GM20431 (cell line): ENCODE measurements around the gene MED15.
"Not testable (repeated sequence)": the region's sequence is repeated elsewhere in the genome, so short reads cannot be mapped to it uniquely, and the experiment has no call there.

Experiments
- in situ Hi-C: fragments of 300-500 bp; cut with MseI, MboI; formaldehyde crosslinking; loops from one replicate; pipeline ENCODE4 v1.15.0; 2020; ENCODE audit warnings: low sequenced_read_pairs; ENCODE audit not compliant: unreplicated experiment

Gene MED15

DNA sequence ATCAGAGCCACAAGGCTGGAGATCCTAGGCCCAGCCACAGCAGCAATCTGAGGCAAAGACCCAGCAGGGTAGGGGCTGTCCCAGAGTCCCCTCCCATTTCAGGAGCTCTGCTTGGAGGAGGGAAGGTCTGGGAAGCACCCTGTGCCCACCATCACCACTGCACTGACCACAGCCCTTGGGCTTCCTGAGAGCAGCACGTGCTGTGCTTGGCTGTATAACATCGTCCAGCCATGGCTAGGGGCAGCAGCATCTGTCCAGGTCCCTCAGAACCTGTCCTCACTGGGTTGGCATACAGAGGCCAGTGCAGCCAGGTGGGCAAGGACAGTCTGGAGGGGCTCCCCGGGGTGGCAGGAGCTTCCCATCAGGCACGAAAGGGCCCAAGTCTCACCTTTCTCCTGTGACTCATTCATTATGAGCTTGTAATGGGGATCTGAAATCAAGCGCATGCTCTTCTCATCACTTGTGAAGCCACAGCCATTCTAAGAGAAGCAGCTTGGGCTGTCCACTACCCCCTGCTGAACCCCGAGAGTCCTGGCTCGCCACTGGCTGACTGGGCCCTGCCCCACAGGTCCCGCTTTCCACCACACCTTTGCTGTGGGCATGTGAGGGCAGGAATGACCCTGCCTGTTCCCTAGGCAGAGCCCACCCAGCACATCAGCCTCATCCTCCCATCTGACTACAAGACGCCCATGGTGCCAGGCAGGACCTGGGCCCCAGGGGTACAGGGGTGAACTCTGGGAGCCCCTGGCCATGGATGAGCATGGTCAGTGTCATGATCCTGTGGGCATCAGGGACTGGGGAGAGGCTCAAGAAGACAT lies 83.3 kb downstream of the MED15 start:
- in situ Hi-C loops, result no loop called here

DNA sequence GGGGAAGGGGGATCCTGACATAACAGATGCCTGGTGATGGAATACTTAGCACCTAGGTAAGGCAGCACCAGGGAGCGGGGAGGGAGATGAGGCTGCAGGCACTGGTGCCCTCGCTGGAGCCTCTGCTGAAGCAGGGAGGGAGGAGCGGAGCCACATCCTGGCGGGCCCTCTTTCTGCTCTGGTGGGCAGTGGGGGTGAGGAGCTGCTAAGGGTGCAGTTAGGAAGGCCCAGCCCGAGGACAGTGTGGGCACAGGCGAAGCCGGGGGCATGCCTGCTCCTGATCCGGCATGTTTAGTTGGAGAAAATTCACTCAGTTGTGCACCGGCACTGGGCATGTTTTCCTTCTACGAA lies 83.9 kb downstream of the MED15 start:
- in situ Hi-C loops, result no loop called here

DNA sequence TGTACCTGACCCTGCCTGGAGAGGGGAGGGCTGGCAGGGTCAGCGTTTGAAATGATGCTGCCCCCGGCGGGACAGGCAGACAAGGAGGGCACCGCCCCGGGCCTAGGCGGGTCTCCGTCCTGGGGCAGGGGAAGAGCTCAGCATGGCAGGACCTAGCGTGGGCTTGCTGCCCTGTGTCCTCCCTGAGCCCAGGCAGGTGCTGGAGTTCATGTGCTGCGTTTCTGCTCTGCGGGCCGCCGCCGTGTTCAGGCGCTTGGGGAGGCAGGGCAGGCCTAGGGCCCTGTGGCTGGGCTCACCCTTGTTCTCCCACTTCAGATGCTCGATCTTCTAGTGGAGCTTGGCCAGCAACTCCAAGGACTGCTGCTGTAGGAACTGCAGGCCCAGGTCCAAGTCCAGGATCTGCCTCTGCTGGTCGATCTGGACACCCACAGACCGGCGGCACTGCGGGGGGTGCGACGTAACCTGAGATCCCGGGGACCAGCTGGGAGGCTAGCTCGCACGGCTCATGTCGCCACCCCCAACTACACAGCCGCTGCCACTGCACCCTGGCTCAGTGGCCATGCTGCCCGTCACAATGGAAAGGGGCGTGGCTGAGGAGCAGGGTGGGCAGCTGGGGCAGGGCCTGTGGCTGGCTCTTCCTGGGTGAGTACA lies 84.4 kb downstream of the MED15 start:
- in situ Hi-C loops, result no loop called here

DNA sequence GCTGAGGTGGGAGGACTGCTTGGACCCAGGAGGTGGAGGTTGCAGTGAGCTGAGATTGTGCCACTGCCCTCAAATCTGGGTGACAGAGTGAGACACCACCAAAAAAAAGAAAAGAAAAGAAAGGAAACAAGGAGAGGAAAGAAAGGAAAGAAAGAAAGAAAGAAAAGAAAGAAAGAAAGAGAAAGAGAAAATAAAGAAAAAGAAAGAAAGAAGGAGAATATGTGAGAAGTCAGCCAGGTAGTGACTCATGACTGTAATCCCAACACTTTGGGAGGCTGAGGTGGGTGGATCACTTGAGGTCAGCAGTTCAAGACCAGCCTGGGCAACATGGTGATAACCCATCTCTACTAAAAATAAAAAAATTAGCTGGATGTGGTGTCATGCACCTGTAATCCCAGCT lies 86.6 kb downstream of the MED15 start:
- in situ Hi-C loops, result not testable (repeated sequence)

DNA sequence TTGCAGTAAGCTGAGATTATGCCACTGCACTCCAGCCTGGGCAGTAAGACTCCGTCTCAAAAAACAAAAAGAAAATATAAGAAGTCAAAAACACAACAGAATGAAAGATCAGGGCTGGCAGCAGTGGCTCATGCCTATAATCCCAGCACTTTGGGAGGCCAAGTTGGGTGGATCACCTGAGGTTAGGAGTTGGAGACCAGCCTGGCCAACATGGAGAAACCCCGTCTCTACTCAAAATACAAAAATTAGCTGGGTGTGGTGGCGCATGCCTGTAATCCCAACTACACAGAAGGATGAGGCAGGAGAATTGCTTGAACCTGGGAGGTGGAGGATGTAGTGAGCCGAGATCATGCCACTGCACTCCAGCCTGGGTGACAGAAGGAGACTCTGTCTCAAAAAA lies 87.1 kb downstream of the MED15 start:
- in situ Hi-C loops, result not testable (repeated sequence)

DNA sequence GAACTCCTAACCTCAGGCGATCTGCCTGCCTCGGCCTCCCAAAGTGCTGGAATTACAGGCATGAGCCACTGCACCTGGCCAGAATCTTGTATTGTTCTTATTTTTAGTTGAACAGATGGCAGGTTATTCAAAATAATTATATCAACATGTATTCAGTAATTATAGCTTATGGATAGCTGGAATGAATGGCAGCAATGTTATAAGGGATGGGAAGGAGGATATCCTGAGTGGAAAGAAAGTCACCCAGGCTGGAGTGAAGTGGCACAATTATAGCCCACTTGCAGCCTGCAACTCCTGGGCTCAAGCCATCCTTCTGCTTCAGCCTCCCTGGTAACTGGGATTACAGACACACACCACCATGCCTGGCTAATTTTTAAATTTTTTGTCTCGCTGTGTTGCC lies 88.1 kb downstream of the MED15 start:
- in situ Hi-C loops, result no loop called here

DNA sequence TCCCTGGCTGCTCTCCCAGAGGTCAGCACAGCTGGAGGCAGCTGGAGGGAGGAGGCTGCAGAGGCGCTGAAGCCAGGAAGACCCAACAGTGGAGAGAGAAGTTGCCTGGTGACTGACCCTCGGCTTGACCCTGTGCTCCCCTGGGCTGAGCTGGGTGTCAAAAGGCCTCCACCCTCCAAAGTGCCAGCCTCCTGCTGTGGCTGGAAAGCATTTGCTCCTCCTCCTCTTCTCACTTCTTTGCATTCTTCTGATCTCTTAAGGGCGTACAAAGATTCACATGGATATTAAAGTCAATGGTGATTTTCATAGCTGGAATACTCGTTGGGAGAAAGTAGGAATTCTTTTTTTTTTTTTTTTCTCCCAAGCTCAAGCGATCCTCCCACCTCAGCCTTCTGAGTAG lies 91.7 kb downstream of the MED15 start:
- in situ Hi-C loops, result no loop called here

DNA sequence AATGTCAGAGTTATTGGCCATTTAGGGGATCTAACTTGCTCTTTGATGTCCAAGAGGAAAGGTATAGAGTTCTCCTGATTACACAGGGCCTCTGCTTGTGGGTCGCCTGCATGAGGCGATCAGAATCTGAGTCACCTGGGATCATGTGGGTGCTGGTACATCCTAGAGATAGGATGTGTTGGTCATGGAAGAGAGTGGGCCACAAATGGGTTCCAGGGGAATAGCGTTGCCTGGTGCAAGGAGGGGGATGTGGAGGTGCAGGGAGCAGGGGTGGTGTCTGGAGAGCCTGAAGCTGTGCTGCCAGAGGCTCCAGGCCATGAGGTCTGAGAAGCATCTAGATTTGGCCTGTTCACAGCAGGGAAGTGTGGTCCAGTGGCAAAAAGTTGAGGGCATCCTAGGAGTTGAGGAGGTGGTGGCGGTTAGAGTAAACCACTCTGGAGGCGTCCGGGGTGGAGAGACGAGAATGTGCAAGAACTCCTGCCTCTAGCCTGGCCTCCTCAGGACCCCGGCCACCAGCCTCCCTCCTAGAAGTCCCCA lies 92.8 kb downstream of the MED15 start:
- in situ Hi-C loops, result no loop called here

DNA sequence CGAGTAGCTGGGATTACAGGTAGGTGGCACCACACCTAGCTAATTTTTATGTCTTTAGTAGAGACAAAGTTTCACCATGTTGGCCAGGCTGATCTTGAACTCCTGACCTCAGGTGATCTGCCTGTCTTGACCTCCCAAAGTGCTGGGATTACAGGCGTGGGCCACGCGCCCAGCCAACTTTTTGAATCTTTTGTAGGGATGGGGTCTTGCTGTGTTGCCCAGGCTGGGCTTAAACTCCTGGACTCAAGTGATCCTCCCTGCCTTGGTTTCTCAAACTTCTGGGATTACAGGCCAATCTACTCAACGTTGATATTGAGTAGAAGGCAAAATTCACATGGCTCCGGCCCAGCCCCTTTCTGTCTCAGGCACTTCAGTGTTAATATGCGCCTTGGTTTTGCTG lies 93.9 kb downstream of the MED15 start:
- in situ Hi-C loops, result no loop called here

DNA sequence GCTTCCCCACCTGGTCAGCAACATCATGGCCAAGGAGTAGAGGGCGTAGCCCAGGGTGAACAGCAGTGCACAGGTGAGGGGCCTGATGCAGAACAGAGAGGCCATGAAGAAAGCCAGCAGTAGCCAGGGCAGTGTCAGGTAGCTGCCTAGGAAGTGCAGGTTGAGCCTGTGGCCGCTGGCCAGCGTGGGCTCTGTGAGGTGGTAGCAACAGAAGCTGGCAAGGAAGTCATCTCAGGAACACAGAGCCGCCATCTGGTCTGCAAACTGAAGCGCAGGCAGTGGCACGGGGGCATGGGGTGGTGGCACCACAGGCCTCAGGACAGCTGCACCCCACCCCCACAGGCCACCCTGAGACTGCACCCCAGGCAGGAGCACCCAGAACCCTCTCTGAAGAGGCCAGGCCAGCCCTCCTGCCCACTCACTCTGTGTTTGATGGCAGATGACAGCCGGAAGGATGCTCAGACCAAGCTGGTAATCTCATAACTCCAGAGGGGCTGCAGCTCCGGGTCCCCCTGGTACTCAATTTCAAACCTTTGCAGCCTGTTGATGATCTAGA lies 95.3 kb downstream of the MED15 start:
- in situ Hi-C loops, result no loop called here

DNA sequence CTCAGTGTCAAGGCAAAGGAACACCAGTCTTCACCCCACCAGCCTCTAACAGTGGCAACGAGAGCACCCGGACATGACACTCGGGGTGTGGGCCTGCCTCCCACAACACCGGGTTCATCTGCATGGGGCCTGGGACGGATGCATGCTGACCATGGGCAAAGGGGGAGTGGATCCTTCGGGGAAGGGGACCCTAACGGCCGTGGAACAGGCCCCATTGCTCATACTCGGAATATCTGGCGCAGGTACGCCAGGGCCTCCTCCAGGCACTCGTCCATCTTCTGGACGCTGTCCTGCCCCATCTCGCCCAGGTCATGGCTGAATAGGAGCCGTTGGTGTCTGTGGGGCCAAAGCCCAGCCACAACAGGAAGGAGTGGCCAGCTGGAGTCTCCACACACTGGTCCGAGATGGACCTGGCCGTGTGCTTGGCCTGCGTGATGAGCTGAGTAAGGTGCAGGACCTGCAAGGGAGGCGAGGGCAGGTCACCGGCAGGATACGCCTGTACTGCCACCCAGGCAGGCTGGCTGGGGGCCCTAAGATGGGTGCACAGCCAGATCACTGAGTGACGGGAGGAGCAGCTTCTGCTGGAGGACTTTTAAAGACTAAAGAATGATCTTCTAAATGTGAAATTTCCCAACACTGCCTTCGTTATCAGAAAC lies 96.8 kb downstream of the MED15 start:
- in situ Hi-C loops, result no loop called here

DNA sequence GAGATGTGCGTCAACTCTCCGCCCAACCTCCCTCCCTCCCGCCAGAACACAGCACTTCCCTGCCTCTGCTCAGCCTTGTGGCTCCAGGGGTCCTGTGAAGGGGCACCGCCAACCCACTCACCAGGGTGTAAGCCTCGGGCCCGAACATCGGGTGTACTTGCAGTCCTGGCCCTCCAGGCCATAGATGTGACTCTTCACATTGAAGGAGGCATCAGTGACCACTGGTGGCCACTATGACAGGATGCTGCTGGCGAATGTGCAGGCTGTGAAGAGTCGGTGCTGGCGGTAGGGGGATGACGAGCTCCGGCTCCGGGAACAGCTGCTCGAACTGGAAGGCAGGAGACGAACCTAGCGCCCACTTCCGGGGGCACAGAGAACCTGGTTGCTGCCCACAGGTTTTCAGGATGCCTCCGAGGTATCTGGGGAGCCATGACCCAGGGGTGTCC lies 97.4 kb downstream of the MED15 start:
- in situ Hi-C loops, result no loop called here

DNA sequence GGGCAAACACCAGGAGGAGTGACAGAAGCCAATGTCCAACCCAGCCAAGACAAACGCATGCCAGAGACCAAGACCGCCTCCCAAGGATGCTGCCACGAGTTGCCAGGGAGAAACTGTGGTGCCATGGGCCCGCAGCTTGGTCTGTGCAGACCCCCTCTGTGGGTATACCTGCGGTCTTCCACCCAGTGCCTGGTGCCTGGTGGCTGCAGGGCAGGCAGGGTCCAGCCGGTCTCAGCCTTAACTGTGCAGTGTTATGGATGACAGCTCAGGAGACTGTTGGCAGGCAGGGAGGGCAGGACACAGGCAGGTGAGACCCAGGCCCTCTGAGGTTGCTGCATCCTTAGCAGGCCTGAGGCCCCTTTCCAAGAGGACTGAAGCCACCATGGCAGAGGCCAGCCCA lies 97.9 kb downstream of the MED15 start:
- in situ Hi-C loops, result no loop called here

DNA sequence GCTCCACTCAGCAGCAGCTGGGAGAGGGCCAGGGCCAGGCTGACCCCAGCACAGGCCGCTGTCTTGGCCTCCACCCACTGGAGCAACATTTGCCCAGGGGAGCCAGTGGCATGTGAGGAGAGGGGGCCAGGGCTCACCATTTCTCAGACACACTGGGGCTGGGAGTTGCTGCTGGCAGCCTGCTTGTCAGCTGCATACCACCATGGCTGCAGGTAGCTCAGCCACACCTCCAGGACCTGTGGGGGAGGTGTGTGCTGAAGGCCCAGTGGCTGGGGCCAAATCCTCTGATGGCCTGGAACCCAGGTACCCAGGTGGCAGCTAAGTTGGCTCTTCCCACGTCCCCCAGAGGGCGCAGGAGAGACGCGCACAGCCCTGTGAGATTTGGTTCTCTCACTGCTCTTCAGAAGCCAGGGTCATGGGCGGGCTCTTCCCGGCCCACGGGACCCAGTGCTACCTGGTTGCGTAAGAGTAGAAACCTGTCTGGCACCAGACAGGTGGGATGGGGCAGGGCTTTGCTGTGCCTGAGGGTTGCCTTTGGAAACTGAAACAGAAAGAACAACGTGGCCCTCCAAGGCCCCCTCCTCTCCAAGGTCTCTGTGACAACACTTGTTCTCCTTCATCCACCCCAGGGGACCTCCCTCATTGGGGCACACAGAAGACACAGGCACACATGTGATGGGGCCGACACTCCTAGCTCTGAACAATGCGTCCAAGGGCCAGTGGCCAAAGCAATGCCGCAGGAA lies 98.8 kb downstream of the MED15 start:
- in situ Hi-C loops, result no loop called here

DNA sequence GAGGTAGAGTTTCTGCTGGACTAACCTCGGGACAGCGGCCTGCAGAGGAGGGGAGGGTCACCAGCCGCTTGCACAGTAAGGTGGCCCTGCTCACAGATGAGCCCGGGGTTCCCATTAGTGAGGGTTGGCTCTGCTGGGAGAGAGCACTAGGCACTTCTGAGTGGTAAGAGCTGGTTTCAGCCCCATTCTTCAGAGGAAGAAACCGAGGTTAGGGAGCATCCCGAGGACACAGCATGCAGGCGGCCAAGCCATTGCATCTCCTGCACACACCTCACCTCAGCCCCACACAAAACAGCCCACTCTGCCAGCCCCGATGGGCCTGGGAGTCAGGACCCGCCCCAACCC lies 99.3 kb downstream of the MED15 start:
- in situ Hi-C loops, result no loop called here

DNA sequence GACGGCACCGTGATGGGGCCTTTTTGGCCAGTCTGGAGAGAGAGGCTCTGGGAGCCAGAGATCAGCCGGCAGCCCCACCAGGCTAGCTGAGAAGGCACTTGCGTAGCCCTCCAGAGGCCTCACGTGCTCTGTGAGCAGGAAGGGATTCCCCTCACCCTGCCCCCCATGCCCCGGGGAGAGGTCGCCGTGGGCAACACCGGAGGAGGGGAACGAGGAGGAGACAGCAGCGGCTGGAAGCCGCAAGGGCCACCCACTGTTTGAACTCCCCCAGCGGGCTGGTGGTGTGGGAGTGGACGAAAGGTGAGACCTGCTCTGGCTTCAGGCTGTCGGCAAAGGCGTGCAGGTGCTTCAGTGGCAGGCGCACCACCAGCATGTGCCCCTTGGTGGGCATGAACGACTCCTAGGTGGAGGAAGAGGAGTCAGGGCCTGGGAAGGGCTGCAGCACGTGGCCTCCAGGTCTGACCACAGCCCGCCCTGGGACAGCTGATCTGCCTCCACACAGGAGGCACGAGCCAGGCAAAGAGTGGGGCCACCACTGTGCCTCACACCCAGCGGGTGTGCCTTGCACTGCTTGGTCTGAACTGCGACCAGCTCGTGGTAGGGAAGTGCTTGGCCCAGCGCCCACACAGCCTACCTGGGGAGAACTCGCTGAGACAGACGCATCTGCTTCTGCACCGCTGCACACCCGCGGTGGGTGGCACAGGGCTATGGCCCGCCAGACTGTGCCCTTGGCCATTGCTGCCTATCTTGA lies 99.9 kb downstream of the MED15 start:
- in situ Hi-C loops, result no loop called here

DNA sequence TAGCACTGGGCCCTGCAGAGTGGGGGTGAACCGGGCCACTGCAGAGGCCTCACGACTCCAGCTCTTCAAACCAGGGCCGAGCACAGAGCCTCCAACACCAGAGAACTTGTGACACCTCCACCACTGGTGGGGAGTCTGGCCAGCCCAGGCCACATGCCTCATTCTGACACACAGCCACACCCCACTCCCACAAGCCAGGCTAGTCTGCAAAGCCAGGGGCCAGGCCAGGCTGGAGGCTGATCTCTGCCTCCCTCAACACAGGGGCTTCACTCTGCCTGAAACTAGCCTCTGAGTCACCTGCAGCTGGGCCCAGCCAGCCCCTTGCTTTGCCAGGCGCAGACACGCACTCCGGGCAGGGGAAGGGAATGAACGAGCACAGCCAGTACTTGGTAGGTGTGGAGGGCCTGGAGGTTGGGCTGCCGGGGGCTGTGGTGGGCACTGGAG lies 102.9 kb downstream of the MED15 start:
- in situ Hi-C loops, result no loop called here

DNA sequence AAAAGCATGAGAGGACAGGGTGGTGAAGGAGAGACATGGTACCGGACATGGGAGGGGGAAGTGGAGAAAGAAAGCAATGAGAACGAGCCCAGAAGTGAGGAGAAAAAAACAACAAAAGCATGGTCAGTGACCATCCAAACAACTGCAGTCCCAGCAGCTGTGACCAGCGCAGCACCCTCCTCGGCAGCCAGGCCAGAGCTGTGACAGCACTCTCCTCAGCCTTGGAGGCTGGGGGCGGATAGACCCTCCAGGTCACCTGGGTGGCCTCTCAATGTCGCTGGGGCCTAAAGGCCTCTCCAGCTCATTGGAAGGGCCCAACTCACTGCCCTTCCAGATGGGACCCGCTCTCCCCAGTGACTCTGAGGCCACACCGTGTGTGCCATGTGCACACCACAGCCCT lies 103.3 kb downstream of the MED15 start:
- in situ Hi-C loops, result no loop called here

DNA sequence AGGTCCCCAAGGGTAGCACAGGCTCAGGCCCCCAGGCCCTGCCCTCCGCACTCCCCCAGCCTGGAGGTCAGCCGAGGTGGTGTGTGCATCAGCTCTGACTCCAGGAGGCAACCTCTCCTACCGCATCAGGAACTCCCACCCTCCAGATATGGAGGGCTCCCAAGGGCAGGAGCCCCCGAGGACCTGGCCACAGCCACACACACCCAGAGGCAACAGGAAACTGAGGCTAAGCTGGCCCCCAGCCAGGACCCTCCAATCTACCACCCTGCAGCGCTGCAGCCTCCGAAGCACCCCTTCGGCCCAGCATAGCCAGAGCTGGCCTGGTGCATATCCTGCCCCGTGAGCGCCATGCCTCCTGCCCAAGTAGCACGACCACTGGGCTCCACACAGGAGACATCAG lies 104.0 kb downstream of the MED15 start:
- in situ Hi-C loops, result no loop called here
